IMR-90 (cell line): Measurements from ENCODE around the gene LCAT.
A peak's percentile ranks its signal among the peaks of the same experiment; 100 is the strongest.

Experiments used
- MAFK ChIP-seq: IDR thresholded peaks from 2 replicates; pipeline ENCODE4 v1.6.1; 2012; ENCODE audit warnings: low read depth, low read length, improper control_type of control experiment
- MXI1 ChIP-seq: IDR thresholded peaks from 2 replicates; pipeline ENCODE4 v1.6.1; 2012; ENCODE audit warnings: low read depth, mild to moderate bottlenecking, low read length, moderate library complexity, borderline replicate concordance
- NFE2L2 ChIP-seq: fragments of 150-350 bp; IDR thresholded peaks from 2 replicates; pipeline ENCODE4 v1.6.1; 2016; ENCODE audit warnings: low read depth, mild to moderate bottlenecking, low read length
- POLR2A ChIP-seq: IDR thresholded peaks from 2 replicates; pipeline ENCODE4 v1.6.1; 2012; ENCODE audit warnings: mild to moderate bottlenecking, low read depth, low read length
- RAD21 ChIP-seq: IDR thresholded peaks from 2 replicates; pipeline ENCODE4 v1.6.1; 2012; ENCODE audit warnings: low read length, improper control_type of control experiment
- TF ChIP-seq, protein P1 (sequence below): conservative IDR thresholded peaks from 2 replicates; pipeline ENCODE4 v1.5.1; 2012; ENCODE audit warnings: mild to moderate bottlenecking, low read depth, low read length, improper control_type of control experiment

DNA sequence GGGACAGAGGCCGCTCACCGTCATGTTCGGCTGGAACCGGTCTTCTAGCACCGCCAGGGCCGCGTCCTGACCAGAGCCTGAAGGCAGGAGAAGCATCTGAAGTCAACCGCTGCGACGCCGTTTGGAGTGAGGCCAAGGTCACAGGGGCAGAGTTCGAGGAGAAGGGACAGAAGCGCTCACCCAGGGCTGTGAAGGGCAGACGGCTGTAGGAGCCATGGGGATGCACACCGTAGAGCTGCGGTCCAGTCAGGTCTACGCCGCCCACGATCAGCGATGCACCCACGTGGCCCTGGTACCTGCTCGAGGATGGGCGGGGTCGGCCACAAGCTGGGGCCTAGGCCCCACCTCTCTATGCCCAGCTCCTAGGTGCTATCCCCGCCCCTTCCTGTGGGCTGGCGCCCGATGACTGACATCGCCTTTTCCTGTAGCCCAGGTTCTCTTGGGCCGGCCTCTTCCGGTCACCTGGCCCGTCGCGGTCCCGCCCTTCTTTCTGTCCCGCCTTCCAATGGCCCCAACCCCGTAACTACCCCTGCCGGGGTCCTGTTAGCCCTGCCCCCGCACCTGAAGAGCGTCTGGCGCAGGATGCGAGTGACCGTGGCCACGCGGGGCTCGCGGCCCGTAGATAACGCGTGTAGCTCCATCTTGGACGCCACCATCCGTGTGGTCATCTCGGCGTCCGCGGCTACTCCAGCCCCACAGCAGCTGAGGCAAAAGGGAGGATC, 8.4 kb downstream of the LCAT start:
- TF ChIP-seq, protein P1, sequence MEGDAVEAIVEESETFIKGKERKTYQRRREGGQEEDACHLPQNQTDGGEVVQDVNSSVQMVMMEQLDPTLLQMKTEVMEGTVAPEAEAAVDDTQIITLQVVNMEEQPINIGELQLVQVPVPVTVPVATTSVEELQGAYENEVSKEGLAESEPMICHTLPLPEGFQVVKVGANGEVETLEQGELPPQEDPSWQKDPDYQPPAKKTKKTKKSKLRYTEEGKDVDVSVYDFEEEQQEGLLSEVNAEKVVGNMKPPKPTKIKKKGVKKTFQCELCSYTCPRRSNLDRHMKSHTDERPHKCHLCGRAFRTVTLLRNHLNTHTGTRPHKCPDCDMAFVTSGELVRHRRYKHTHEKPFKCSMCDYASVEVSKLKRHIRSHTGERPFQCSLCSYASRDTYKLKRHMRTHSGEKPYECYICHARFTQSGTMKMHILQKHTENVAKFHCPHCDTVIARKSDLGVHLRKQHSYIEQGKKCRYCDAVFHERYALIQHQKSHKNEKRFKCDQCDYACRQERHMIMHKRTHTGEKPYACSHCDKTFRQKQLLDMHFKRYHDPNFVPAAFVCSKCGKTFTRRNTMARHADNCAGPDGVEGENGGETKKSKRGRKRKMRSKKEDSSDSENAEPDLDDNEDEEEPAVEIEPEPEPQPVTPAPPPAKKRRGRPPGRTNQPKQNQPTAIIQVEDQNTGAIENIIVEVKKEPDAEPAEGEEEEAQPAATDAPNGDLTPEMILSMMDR = no peak
- TF ChIP-seq POLR2A (peak; percentile 70; the same call in 1 of the 2 replicates), RAD21 (no peak), MAFK (no peak), MXI1 (0 out of 2 replicates have a peak, but pooled peaks have one; percentile 60), NFE2L2 (no peak)
